LHCN-M2 (cell line): ENCODE data around the gene KCNS3. TPM values are rescaled to one million over a fixed set of nuclear protein-coding genes. Genes with fewer than 3 reads are reported as not detected.

Experiments
- DNase-seq: peaks from one replicate; pipeline ENCODE4 v3.0.0-alpha.2; 2012; ENCODE audit warnings: low read depth
- polyA plus RNA-seq: library from polyadenylated mRNA; unstranded; fragments of >200 nt; gene quantifications from one replicate; pipeline ENCODE4 v1.2.1, GENCODE V29; 2012; ENCODE audit warnings: missing spikeins
- total RNA-seq: library from RNA; depleted of rRNA; stranded (reverse); fragments of >200 nt; gene quantifications from 2 replicates; pipeline ENCODE4 v1.2.3, GENCODE V29; 2014; rRNA removed

Gene KCNS3, protein sequence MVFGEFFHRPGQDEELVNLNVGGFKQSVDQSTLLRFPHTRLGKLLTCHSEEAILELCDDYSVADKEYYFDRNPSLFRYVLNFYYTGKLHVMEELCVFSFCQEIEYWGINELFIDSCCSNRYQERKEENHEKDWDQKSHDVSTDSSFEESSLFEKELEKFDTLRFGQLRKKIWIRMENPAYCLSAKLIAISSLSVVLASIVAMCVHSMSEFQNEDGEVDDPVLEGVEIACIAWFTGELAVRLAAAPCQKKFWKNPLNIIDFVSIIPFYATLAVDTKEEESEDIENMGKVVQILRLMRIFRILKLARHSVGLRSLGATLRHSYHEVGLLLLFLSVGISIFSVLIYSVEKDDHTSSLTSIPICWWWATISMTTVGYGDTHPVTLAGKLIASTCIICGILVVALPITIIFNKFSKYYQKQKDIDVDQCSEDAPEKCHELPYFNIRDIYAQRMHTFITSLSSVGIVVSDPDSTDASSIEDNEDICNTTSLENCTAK
- total RNA-seq = 1.1 and 3.4 TPM in 2 replicates
- 4.2 TPM for polyA plus RNA-seq

DNA sequence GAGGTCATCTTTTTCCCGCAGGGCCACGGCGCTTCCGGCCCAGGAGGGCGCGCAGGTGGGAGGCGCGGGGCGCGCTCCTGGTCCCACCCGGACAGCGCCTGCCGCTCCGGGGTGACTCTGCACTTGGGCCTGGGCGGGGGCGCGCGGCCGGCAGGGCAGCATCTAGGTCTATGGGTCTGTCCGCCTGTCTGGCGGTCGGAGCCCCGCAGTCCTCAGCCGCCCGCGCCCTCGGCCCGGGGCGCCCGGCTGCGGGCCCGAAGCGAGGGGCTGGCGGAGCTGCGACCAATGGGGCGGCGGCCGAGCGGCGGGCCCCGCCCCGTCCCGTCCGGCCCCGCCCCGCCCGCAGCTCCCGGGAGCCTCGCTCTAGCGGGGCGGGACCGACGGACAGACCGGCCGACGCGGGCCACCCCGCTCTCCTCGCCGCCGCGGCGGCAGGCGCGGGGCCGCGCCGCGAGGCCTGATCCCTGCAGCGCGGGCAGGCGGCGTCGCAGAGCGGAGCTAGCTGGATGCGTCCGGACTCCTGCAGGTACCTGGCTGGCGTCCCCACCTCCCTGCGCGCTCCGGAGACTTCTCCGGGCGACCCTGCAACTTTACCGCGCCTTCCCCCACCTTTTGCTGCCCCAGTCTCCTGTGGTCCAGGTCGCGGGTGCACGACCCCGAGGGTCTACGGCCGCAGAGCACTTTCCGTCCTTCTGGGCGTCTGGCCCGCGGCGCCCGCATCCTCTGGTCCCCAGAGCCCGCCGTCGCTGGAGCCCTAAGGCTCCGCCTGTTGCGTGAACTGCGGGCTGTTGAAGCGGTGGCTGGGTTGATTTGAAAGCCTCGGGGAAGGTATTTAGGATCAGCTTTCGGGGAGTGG lies at the start of gene KCNS3:
KCNS3 (plus strand) TSS at position 387 of the 856 bp plus-strand sequence. CDS start 52,342 bp downstream, outside the sequence.
- DNase-seq = no peak

DNA sequence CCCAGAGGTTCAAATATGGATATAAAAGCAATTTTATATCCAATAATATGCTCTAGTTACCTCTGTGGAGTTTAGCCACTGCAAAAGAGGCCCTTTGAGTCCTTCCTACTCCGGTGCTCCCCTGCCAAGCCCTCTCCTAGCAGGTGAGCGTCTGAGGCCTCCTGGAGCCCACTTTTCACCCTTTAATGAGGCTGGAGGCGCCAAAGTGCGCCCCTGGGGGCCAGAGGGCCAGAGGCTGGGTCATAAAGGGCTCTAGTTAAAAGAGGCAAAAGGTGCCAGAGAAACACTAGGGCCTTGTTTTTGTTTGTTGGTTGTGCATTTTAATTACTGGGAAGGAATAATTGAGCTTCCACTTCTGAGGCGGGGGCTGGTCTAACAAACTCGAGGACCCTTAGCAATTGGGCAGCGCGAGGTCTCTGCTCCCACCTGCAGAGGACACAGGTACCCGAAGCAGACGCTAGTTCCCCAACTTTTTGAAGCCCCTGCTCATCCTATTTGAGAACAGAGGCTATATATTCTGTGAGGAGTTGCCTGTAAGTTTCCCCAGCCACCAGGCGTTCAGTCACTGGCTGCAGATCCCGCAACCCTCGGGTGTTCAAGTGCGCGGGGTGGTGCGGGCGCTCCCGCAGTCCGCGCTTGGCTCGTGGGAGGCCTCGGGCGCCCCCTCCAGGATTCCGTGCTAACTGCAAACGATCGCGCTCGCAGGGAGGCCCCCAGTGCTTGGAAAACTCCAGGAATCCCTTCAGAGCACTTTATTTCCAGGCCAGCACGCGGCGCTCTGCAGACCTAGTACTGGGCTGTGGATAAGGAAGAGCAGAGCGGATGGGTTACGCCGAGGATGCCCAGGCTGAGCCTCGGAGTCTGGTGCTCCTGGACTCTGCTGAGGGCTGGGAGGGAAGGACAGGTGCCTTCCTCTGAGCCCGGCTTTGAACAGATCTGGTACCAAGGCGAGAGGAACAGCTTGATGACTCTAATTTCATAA lies 48.1 kb upstream of the KCNS3 start:
- DNase-seq = peak; percentile 72

DNA sequence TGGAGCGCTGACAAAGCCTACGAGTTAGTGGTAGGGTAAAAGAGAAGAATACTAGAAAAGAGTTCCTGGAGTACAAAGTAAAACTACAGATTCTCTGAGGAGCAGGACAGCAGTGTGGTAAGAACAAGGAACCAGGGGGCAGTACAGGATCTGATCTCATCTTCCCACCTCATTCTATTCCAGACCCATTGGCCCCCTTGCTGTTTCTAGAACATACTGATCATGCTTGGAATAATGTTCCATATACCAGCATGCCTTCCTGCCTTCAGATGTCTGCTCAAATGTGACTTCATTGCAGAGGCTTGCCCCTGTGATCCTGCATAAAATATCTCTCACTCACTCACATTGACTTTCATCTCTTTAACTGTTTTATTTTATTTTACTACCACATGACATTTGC lies 43.0 kb upstream of the KCNS3 start:
- no peak for DNase-seq

DNA sequence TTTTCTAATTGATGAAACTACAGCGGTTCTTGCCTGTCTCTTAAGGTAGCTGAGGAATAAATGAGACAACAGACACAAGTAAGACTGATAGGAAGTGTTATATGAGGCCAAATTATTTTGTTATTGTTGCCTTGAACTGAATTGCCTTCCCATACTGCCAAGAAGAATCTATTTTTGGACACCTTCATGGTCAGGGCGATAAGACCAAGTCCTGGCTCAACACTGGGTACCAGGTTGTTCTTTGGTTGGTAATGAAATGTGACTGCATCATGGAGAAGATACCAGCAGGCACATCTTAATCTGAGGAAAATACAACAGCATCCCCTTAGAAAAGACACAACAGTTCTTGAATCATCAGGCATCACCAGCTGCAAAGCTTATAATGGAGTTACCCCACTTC lies 38.5 kb upstream of the KCNS3 start:
- no peak for DNase-seq

DNA sequence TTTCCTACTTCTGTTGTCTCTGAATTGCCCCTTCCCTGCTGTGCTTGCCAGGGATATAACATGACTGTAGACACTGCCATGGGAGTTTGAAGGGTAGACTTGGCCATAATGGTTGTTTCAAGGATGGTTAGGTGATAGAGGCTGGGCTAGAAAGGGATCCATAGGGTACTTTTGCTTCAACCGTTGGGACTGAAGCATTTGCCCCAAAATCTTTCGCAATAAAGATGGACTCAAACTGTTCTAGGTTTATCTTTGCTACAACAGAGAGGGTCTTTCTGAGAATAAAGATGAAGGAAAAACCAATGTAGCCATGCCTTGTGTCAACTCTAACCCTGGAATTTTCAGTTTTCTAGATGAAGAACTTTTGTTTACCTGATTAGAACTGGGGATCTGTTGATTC lies 35.0 kb upstream of the KCNS3 start:
- no peak for DNase-seq

DNA sequence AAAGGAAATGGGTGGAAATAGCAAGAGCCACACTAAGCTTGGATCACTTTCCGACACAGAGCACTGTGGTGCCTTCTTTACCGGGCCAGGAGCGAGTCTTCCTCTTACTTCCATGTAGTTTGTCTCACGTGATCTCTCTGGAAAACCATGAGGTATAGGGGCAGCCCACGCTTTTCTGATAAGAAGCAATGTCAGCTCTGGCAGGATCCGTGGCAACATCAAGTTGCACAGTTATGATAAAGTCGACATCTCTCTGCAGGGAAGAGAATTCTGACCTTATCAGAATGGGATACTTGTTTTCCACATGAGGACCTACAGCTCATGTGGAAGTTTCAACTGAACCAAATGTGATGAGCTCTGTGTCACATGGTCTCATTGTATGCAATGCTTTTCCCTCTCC lies 32.7 kb upstream of the KCNS3 start:
- no peak for DNase-seq

DNA sequence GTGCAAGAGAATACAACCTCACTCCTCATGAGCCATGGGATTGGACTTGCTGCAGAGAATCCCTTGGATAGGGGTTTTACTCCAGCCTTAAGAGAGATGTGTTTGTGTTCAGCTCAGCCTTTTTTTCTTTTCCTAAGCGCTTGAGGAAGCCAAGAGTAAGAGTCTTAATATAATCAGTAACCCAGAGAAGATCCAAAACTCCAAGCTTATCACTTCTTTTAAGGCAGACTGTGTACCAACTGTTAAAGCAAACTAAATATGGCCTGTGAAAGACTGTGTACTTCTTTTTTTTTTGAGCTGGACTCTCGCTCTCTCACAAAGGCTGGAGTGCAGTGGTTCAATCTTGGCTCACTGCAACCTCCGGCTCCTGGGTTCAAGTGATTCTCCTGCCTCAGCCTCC lies 31.8 kb upstream of the KCNS3 start:
- DNase-seq = no peak

DNA sequence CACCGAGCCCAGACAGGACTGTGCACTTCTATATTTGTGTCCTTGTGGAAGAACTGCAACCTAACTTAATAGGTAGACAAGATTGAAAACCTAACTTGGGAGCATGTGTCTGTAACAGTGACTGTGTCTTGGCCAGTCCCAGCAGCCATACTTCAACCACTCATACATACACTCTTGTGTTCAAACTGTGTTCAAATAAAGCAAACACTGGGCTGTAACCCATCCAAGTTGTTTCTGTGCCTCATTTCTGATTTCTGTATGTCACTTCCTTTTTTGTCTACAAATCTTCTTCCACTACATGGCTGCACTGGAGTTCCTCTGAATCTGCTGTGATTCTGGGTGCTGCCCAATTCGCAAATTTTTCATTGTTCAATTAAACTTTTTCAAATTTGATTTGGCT lies 31.2 kb upstream of the KCNS3 start:
- DNase-seq = no peak

DNA sequence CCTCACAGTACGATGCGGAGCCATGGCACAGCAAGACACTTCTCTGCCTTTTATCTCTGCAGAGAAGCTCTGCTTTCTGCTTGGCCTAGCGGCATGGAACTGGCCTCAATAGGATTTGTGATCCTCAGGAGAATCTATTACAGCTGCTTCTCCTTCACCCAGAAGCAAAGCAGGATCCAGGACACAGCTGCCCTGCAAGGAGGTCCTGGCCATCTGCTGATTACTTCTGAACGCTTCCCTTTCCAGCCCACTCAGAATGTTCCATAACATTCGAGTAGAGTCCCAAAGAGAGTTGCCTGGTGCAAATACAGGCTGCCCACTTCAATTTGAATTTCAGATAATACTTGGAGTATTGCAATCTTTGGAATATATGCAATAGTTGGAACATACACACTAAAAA lies 29.2 kb upstream of the KCNS3 start:
- DNase-seq = no peak

DNA sequence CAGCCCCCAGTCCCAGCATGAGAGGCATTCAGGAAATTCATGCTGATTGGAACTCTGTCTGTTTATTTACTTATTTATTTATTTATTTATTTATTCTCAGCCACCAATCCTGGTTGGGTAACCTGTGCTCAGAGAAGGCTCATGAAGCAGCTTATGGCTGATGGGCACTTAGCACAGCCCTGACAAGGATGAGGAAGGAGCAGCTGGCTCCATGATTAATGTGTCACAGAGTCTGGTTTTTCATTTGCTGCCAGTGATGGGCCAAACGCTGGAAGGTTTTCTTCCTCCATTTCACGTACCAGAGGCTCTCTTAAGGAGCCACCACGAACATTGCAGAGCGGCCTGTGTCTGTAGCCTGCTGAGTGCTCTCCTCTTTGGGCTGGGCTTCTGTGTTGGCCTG lies 28.3 kb upstream of the KCNS3 start:
- DNase-seq = no peak

DNA sequence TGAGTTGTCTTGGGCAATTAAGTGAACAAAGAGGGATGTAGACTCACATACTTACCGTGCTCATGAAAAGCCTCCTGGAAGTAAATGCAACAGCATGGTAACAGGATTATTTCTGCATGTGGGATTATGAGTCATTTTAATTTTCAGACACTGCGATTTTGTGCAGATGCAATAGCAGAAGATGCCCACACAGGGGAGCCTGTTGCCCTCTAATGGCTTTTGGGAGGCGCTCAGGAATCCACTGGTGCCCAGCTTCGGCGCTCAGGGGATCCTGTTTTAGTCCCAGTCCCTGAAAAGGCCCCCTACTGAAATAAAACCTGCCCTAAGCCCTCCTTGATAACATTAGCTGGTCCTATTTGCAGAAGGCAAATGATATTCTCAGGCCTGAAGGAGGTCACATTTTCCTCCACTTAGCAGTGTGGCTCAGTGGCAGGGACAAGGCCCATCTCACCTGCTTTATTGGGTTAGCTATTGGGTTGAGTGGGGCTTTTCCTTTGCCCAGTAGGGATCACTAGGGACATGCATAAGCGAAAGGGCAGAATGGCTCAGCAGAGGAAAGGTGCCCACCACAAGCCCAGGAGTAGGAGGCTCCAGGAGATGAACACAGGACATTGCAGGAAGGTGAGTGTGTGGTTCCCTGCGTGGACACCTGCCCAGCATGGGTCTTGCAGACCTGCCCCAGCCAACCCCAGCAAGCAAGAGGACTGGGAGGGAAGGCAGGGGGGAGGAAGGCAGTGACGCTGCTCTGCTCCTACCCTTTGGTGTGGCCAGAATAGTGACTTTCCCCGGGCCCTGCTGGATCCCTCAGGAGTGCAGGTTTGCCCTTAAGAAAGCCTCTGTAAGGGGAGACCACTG lies 26.5 kb upstream of the KCNS3 start:
- DNase-seq = peak; percentile 70

DNA sequence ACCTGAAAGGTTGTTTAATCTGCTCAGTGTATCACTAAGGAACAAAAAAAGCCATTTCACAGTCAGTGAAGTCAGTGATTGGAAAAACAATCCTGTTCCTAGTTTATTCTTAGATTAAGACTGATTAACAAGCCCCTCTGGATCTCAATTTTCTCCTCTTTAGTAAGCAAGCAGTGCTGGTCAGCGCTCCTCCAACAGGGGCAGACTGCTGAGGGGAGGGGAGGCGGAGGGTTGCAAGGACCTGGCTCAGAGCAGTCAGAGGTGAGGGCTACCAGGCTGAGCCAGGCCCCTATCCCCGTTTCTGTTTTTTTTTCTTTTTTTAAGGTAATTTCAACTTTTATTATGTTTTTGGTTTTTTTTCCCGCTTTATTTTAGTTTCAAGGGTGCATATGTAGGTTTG lies 24.7 kb upstream of the KCNS3 start:
- no peak for DNase-seq

DNA sequence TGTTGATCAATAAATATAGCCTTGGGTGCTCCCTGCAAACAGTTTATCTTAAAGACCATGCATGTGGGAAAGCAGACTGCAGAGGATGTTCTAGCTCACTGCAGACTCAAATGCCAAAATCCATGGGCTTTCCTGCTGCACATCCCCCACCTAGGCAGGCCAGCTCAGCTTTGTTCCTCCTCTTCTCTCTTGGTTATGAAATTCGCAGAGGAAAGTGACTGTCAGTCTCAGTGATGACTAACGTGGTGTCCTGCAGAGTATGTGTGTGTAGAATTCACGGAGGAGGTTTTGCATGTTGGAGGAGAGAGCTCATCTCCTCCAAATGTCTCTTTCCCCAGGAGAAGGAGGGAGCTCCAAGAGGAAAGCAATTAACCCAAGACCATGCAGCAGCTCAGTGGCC lies 21.4 kb upstream of the KCNS3 start:
- peak; percentile 27 for DNase-seq

DNA sequence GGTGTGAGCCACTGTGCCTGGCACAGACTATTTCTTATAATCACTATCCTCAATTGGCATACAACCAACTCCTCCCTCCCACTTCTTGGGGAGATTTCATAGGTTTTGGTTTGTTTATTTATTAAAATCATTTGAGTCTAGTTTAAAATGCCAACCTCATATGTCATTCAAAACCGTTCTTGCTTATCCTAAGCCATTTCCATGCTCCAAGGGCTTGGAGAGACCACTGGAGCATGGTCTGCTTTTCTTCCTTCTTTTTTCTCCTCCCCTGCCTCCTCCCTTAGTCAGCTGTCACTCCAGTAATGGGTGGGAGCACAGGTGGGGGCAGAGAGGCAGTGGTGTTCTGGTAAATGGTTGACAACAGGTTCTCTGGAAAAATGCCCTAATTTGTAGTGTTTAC lies 20.4 kb upstream of the KCNS3 start:
- no peak for DNase-seq

DNA sequence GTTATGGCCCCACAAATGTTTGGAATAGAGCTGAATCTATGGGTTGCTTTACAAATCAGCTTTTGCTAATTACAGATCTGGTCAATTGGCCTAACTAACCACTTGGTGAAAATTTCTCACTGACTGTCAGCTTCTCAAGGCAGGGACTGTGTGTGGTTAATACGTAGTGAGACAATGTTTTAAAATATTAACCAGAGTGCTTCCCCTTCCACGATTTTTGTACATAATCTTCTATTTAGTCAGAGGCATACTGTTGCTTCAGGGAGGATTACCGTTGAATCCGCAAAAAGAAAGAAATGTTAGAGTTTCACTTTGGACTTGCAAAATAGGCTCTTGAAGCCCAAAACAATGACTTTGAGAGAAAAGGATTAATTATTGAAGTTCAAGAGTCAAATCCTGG lies 14.9 kb upstream of the KCNS3 start:
- DNase-seq = no peak

DNA sequence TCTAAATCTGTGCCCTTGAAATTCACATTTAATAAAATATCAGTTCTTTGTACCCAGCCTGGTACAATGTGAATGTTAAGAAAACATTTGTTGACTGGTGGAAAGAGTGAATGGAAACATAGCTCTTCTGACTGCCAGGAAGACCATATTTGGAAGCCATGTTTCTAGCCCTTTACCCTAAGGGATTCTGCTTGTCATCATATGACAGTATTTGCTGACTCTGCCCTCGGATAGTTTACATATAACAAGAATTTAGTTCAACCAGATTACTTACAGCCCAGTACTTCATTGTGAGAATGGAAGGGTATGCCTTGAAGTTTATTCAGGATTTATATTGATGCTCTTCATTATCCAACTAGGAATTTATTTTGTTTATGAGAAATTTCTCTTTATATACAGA lies 13.8 kb upstream of the KCNS3 start:
- no peak for DNase-seq

DNA sequence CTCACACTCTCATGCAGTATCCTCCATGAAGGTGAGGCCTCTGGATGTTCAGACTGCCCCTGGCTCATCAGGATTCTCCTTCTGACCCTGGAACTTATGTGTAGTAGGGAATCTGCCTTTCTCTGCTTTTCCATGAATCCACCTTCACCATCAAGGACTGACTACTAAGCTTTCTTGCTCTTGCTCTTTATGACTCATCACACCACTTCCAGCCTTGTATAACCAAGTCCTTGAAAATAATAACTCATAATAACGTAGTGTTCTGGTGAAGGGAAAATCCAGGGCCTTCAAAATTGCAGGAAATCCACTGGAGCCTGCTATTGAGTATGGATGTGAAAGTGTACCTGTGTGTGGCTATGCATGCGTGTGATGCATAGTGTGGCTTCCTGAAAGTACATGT lies 11.3 kb upstream of the KCNS3 start:
- no peak for DNase-seq

DNA sequence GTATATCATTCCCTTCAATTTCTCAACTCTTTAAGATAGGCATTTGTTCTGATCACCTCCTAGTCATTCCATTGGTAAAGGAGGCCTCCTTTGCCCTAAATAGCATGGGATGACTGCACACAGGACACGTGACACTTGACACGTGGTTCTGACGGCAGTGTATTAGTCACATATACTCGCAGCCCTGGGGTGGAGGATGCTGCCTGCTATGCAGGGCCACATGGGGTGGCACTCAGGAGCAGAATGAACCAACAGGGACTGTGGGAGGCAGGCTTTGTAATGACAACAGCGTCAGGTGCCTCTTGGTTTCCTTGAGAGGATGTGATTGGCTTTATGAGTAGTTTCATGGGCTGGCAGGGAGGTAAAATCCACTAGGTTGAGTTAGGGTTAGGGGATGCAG lies 9.3 kb upstream of the KCNS3 start:
- peak; percentile 44 for DNase-seq

DNA sequence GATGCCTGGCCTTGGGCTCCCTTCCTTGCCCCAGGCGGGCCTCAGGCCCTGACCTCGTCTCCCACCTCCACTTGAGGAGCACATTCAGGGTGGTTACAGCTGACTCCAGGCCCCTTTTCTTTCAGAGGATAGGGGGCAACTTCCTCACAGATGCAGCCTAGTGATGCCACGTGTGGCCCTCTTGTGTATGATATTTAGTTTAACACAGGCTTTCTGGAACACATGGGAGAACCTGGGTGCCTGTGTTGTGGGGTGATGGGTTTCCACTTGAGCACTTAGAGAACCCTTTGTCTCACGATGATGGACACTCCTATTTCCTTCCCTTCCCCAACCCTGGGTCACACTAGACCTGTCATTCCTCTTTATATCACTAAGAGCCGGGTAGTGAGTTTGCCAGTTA lies 6.8 kb upstream of the KCNS3 start:
- DNase-seq = no peak

DNA sequence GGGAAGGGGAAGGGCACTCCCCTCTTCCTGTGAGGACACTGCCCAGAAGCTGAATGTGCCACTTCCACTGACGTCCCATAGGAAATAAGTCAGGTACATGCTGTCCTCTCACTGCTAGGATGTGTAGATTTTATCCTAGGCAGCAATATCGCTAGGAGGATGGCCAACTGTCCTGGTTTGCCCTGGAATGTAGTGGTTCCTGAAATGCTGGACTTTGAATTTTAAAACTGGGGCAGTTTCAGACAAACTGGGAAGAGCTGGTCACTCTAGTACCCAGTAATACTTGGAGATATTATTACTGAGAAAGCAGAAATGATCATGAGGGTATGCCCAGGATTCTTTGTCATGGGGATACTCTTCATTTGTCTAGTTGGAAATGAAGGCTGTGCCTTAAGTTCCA lies 5.4 kb upstream of the KCNS3 start:
- DNase-seq = no peak

DNA sequence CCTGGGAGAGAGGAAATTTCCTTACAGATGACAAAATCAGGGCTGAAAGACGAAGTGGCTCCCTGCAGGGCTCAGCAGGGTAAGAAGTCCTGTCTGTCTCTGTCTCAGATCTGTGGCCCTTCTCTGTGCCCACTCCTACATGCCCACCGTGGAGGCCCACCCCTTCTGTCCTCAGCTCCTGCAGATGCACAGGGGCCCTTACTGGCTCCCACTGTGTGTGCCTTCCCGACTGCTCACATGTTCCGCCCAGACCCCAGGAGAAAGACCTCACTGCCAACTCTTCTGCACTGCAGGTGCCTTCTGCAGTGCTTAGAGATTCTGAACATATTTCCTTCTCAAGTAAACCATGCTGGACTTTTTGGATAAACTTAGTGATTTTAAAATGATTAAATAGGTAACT lies 1.9 kb upstream of the KCNS3 start:
- no peak for DNase-seq
